ENCODE data around the gene MFSD12.

MFSD12 gene

DNA sequence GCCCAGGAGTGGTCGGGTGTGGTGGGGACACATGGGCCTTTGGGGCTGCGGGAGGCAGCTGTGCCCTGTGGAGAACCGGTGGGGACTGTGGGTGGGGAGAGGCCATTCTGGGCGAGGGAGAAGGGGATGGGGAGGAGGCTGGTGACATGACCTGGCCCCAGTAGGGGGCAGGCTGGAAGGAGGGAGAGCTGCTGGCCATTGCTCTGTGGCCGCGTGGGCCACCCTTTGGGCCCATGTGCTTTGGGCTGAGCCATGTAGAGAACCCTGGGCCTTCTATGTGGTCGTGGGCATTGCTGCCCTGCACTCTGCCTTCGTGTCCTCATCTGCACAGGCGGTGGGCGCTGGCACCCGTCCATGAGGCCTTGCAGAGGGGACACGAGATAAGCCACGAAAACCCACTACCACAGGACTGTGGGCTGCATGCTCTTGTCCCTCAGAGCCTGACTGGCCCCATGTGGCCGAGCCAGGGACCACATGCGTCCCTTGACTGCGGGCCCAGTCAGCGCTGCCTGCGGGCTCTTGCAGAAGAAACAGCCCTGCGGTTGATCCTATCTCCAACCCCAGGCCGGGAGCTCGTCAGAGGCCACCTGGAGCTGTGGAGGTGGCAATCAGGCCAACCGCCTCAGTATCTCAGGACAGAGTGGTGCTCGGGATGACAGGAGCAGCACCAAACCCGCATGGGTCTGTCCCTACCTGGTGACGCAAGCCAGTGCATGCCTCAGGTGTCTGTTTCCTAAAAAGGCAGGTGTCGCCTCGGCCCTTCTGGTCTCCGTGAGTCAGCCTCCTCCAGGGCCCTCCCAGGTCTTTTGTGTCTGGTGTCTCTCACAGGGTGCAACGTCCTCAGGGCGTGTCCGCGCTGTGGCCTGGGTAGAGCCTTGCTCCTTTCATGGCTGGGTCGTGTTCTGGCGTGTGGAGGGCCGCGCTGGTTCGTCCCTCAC is 37.0 kb downstream of the MFSD12 start:
- Histone ChIP-seq H3K27ac (ENCODE audit: poor library complexity, severe bottlenecking) (peak overlapping the region; percentile 29), H3K4me1 (ENCODE audit: insufficient read depth, poor library complexity, severe bottlenecking) (peaks cover 11% of the 10 kb centered on the region), H3K36me3 (ENCODE audit: low read depth) (peaks cover 27% of the 10 kb centered on the region), H3K4me3 (ENCODE audit: severe bottlenecking) (no peak overlapping the region), H3K27me3 (ENCODE audit: insufficient read depth, poor library complexity, severe bottlenecking) (no peaks in the 10 kb centered on the region), H3K9me3 (ENCODE audit: severe bottlenecking) (no peaks in the 10 kb centered on the region)
- ATAC-seq (ENCODE audit: low read depth): peak; percentile 84
- TF ChIP-seq, protein P1, sequence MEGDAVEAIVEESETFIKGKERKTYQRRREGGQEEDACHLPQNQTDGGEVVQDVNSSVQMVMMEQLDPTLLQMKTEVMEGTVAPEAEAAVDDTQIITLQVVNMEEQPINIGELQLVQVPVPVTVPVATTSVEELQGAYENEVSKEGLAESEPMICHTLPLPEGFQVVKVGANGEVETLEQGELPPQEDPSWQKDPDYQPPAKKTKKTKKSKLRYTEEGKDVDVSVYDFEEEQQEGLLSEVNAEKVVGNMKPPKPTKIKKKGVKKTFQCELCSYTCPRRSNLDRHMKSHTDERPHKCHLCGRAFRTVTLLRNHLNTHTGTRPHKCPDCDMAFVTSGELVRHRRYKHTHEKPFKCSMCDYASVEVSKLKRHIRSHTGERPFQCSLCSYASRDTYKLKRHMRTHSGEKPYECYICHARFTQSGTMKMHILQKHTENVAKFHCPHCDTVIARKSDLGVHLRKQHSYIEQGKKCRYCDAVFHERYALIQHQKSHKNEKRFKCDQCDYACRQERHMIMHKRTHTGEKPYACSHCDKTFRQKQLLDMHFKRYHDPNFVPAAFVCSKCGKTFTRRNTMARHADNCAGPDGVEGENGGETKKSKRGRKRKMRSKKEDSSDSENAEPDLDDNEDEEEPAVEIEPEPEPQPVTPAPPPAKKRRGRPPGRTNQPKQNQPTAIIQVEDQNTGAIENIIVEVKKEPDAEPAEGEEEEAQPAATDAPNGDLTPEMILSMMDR (IDR thresholded peaks at IDR 0.05; ENCODE audit: poor library complexity, severe bottlenecking): peak; percentile 6
- DNase-seq (ENCODE audit: low spot score): no peak

DNA sequence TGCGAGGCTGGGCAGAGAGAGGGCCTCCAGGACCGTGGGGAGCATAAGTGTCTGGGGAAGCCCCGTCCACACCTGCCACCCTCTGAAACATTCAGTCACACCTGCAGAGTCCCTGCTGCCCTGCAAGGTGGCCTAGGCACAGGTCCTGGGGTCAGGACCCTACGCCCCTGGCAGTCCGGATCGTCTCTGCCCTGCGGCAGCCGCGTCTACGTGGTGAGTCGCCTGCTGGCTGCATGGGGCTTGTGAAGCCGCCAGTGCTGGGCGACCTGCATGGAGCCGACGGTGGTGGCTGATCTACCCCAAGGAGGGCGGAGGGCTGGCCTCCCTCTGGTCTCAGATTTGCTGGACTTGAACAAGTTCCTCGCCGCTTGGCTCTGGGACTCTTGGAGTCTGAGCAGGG is 38.3 kb downstream of the MFSD12 start:
- TF ChIP-seq, protein P1 (IDR thresholded peaks at IDR 0.05; ENCODE audit: poor library complexity, severe bottlenecking): no peak
- ATAC-seq (ENCODE audit: low read depth) (no peak), DNase-seq (ENCODE audit: low spot score) (no peak)
- H3K9me3 ChIP-seq (ENCODE audit: severe bottlenecking): no peaks in the 10 kb centered on the region
- no peak overlapping the region for H3K4me3 ChIP-seq (ENCODE audit: severe bottlenecking)
- peaks cover 18% of the 10 kb centered on the region for H3K36me3 ChIP-seq (ENCODE audit: low read depth)
- peaks cover 11% of the 10 kb centered on the region for H3K4me1 ChIP-seq (ENCODE audit: insufficient read depth, poor library complexity, severe bottlenecking)
- H3K27ac ChIP-seq (ENCODE audit: poor library complexity, severe bottlenecking): no peak overlapping the region
- no peaks in the 10 kb centered on the region for H3K27me3 ChIP-seq (ENCODE audit: insufficient read depth, poor library complexity, severe bottlenecking)

DNA sequence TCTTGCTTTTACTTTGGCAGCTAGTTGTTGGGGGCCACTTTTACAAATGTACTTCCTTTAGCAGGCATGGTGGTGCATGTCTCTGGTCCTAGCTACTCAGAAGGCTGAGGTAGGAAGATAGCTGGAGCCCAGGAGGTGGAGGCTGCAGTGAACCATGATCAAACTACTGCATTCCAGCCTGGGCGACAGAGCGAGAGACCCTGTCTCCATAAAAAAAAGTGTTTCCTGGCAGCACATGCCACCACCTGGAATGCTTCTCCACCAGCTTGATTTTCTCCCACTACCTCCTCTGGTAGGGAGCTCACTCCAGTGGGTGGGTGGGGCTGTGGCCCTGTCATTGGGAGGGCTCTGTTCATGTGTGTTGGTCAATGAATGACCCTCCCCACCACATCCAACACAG is 38.7 kb downstream of the MFSD12 start:
- Histone ChIP-seq H3K36me3 (ENCODE audit: low read depth) (peaks cover 15% of the 10 kb centered on the region), H3K27me3 (ENCODE audit: insufficient read depth, poor library complexity, severe bottlenecking) (no peaks in the 10 kb centered on the region), H3K4me3 (ENCODE audit: severe bottlenecking) (no peak overlapping the region), H3K4me1 (ENCODE audit: insufficient read depth, poor library complexity, severe bottlenecking) (peaks cover 11% of the 10 kb centered on the region), H3K9me3 (ENCODE audit: severe bottlenecking) (no peaks in the 10 kb centered on the region), H3K27ac (ENCODE audit: poor library complexity, severe bottlenecking) (no peak overlapping the region)
- TF ChIP-seq, protein P1 (IDR thresholded peaks at IDR 0.05; ENCODE audit: poor library complexity, severe bottlenecking): no peak
- no peak for ATAC-seq (ENCODE audit: low read depth)
- no peak for DNase-seq (ENCODE audit: low spot score)

DNA sequence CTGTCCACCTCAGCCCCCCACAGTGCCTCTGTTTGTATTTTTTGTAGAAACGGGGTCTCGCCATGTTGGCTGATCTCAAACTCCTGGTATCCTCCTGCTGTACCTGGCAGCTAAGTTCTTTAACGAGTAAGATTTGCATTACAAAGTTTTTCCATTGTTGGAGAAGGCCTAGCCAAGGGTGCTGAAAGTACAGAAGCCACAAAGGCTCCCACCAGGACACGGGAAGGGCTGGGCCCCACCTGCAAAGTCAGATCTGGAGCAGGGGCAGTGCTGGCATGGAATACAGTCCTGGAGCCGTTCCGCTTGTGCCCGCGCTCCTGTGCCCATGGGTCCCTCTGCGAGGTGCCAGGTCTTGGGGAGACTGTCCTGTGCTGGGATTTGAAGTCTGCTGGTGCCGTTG is 39.1 kb downstream of the MFSD12 start:
- no peaks in the 10 kb centered on the region for H3K27me3 ChIP-seq (ENCODE audit: insufficient read depth, poor library complexity, severe bottlenecking)
- H3K36me3 ChIP-seq (ENCODE audit: low read depth): peaks cover 11% of the 10 kb centered on the region
- H3K4me1 ChIP-seq (ENCODE audit: insufficient read depth, poor library complexity, severe bottlenecking): peaks cover 11% of the 10 kb centered on the region
- no peak overlapping the region for H3K4me3 ChIP-seq (ENCODE audit: severe bottlenecking)
- TF ChIP-seq, protein P1 (IDR thresholded peaks at IDR 0.05; ENCODE audit: poor library complexity, severe bottlenecking): no peak
- no peaks in the 10 kb centered on the region for H3K9me3 ChIP-seq (ENCODE audit: severe bottlenecking)
- DNase-seq (ENCODE audit: low spot score): no peak
- no peak for ATAC-seq (ENCODE audit: low read depth)
- no peak overlapping the region for H3K27ac ChIP-seq (ENCODE audit: poor library complexity, severe bottlenecking)

DNA sequence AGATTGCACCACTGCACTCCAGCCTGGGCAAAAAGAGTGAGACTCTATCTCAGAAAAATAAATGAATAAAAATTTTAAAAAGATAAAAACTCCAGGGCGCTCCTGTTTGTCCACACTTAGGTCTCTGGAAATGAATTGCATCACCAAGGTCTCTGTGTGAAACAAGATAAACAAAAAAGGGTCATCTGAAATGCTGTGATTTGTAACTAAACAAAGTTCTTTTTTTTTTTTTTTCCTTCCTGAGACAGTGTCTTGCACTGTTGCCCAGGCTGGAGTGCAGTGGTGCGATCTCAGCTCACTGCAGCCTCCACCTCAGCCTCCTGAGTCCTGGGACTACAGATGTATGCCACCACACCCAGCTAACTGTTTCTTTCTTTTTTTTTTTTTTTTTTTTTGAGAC is 39.7 kb downstream of the MFSD12 start:
- DNase-seq (ENCODE audit: low spot score) (no peak), ATAC-seq (ENCODE audit: low read depth) (no peak)
- H3K27me3 ChIP-seq (ENCODE audit: insufficient read depth, poor library complexity, severe bottlenecking): no peaks in the 10 kb centered on the region
- H3K27ac ChIP-seq (ENCODE audit: poor library complexity, severe bottlenecking): no peak overlapping the region
- H3K4me1 ChIP-seq (ENCODE audit: insufficient read depth, poor library complexity, severe bottlenecking): peaks cover 11% of the 10 kb centered on the region
- H3K4me3 ChIP-seq (ENCODE audit: severe bottlenecking): no peak overlapping the region
- TF ChIP-seq, protein P1 (IDR thresholded peaks at IDR 0.05; ENCODE audit: poor library complexity, severe bottlenecking): no peak
- H3K36me3 ChIP-seq (ENCODE audit: low read depth): peaks cover 7% of the 10 kb centered on the region
- H3K9me3 ChIP-seq (ENCODE audit: severe bottlenecking): no peaks in the 10 kb centered on the region
